HEK293 (cell line): ENCODE measurements around the gene FAM89B.

Experiments
- CTCF ChIA-PET: fragments of 350-600 bp; formaldehyde crosslinking; extraction: SDS; loops from one replicate; lab custom pipeline; 2021; ENCODE audit warnings: antibody characterized with exemption; lab: Yijun Ruan, JAX
- POLR2A ChIA-PET: fragments of 300-600 bp; formaldehyde crosslinking; extraction: SDS; loops from one replicate; lab custom pipeline; 2020; ENCODE audit warnings: antibody characterized with exemption, inconsistent platforms; lab: Yijun Ruan, JAX
- H3K27ac ChIP-seq: fragments of 200-500 bp; sonication (Bioruptor generic); 2 replicates; pipeline ENCODE4 v1.5.1; 2014; ENCODE audit warnings: low read depth, low read length, control low read depth, inconsistent platforms; ENCODE audit errors: extremely low read depth
- H3K36me3 ChIP-seq, 2 experiments: fragments of 200-500 bp in 1 of 2; sonication (Bioruptor generic) in 1 of 2; 1 replicate in 1 of 2; 2 replicates in 1 of 2; pipeline ENCODE4 v1.5.1; 2014 to 2017; ENCODE audit warnings: inconsistent platforms in 2 of 2, low read length in 2 of 2; ENCODE audit not compliant: control insufficient read depth in 2 of 2, insufficient read depth in 1 of 2
- H3K4me1 ChIP-seq: fragments of 200-500 bp; sonication (Bioruptor generic); 2 replicates; pipeline ENCODE4 v1.5.1; 2014; ENCODE audit warnings: mild to moderate bottlenecking, low read length, inconsistent platforms; ENCODE audit not compliant: control insufficient read depth, insufficient read depth
- H3K4me3 ChIP-seq: 2 replicates; pipeline ENCODE4 v1.5.1; 2011; ENCODE audit warnings: low read depth, mild to moderate bottlenecking, control low read depth, low read length, moderate library complexity
- H3K9me3 ChIP-seq: fragments of 200-500 bp; sonication (Bioruptor generic); 2 replicates; pipeline ENCODE4 v1.5.1; 2014; ENCODE audit warnings: low read depth, low read length, inconsistent platforms; ENCODE audit not compliant: control insufficient read depth, insufficient read depth
- AEBP2 ChIP-seq: fragments of 450-650 bp; formaldehyde crosslinking; IDR thresholded peaks from 2 replicates; pipeline ENCODE4 v1.5.1; 2016; ENCODE audit warnings: missing biosample characterization, missing genetic modification characterization, borderline replicate concordance
- HOXA7 ChIP-seq: sonication (generic); formaldehyde crosslinking; IDR thresholded peaks from 2 replicates; pipeline ENCODE4 v1.8.1; 2022; ENCODE audit warnings: missing genetic modification reagents, borderline replicate concordance
- HOXC10 ChIP-seq: sonication (generic); formaldehyde crosslinking; IDR thresholded peaks from 2 replicates; pipeline ENCODE4 v1.8.1; 2023; ENCODE audit warnings: mild to moderate bottlenecking, missing genetic modification reagents
- KLF1 ChIP-seq: fragments of 450-650 bp; formaldehyde crosslinking; IDR thresholded peaks from 2 replicates; pipeline ENCODE4 v1.5.1; 2016; ENCODE audit warnings: missing biosample characterization, missing genetic modification characterization
- KLF10 ChIP-seq: fragments of 450-650 bp; IDR thresholded peaks from 2 replicates; pipeline ENCODE4 v1.5.1; 2018; ENCODE audit warnings: missing biosample characterization, mild to moderate bottlenecking, missing genetic modification characterization
- MZF1 ChIP-seq: fragments of 450-650 bp; formaldehyde crosslinking; IDR thresholded peaks from 2 replicates; pipeline ENCODE4 v1.5.1; 2017; ENCODE audit warnings: missing biosample characterization, missing genetic modification characterization, borderline replicate concordance
- PBX3 ChIP-seq: sonication (generic); formaldehyde crosslinking; IDR thresholded peaks from 2 replicates; pipeline ENCODE4 v1.8.1; 2022; ENCODE audit warnings: mild to moderate bottlenecking, moderate library complexity, missing genetic modification reagents
- PRDM10 ChIP-seq: fragments of 450-650 bp; formaldehyde crosslinking; IDR thresholded peaks from 2 replicates; pipeline ENCODE4 v1.5.1; 2016; ENCODE audit warnings: missing biosample characterization, missing genetic modification characterization
- SCRT1 ChIP-seq: fragments of 450-650 bp; formaldehyde crosslinking; IDR thresholded peaks from 2 replicates; pipeline ENCODE4 v1.5.1; 2016; ENCODE audit warnings: missing biosample characterization, missing genetic modification characterization, borderline replicate concordance
- TCF7L2 ChIP-seq: IDR thresholded peaks from 2 replicates; pipeline ENCODE4 v1.6.1; 2011; ENCODE audit warnings: low read depth, mild to moderate bottlenecking, inconsistent platforms, low read length, moderate library complexity, borderline replicate concordance
- ZBTB1 ChIP-seq: fragments of 450-650 bp; formaldehyde crosslinking; IDR thresholded peaks from 2 replicates; pipeline ENCODE4 v1.5.1; 2016; ENCODE audit warnings: missing biosample characterization, missing genetic modification characterization
- ZFP37 ChIP-seq: fragments of 450-650 bp; formaldehyde crosslinking; IDR thresholded peaks from 2 replicates; pipeline ENCODE4 v1.5.1; 2016; ENCODE audit warnings: missing biosample characterization, missing genetic modification characterization
- ZNF121 ChIP-seq: fragments of 450-650 bp; formaldehyde crosslinking; IDR thresholded peaks from 2 replicates; pipeline ENCODE4 v1.5.1; 2016; ENCODE audit warnings: missing biosample characterization, missing genetic modification characterization
- ZNF18 ChIP-seq: fragments of 450-650 bp; formaldehyde crosslinking; IDR thresholded peaks from 2 replicates; pipeline ENCODE4 v1.5.1; 2016; ENCODE audit warnings: missing biosample characterization, missing genetic modification characterization
- ZNF292 ChIP-seq: fragments of 450-650 bp; formaldehyde crosslinking; IDR thresholded peaks from 2 replicates; pipeline ENCODE4 v1.5.1; 2016; ENCODE audit warnings: low read depth, missing biosample characterization, missing genetic modification characterization, borderline replicate concordance
- ZNF302 ChIP-seq: fragments of 450-650 bp; formaldehyde crosslinking; IDR thresholded peaks from 2 replicates; pipeline ENCODE4 v1.5.1; 2016; ENCODE audit warnings: missing biosample characterization, missing genetic modification characterization, low read depth
- ZNF335 ChIP-seq: fragments of 450-650 bp; formaldehyde crosslinking; conservative IDR thresholded peaks from 2 replicates; pipeline ENCODE4 v1.5.1; 2016; ENCODE audit warnings: missing biosample characterization, missing genetic modification characterization
- ZNF350 ChIP-seq: fragments of 450-650 bp; formaldehyde crosslinking; IDR thresholded peaks from 2 replicates; pipeline ENCODE4 v1.5.0; 2017; ENCODE audit warnings: missing biosample characterization, mild to moderate bottlenecking, missing genetic modification characterization
- ZNF391 ChIP-seq: fragments of 450-650 bp; formaldehyde crosslinking; IDR thresholded peaks from 2 replicates; pipeline ENCODE4 v1.5.1; 2016; ENCODE audit warnings: low read depth, missing biosample characterization, missing genetic modification characterization, borderline replicate concordance
- ZNF394 ChIP-seq: fragments of 450-650 bp; formaldehyde crosslinking; IDR thresholded peaks from 2 replicates; pipeline ENCODE4 v1.5.1; 2016; ENCODE audit warnings: missing biosample characterization, missing genetic modification characterization, mild to moderate bottlenecking, moderate library complexity, borderline replicate concordance
- ZNF561 ChIP-seq: fragments of 450-650 bp; IDR thresholded peaks from 2 replicates; pipeline ENCODE4 v1.5.1; 2018; ENCODE audit warnings: missing biosample characterization, missing genetic modification characterization, borderline replicate concordance
- ZNF571 ChIP-seq: fragments of 450-650 bp; formaldehyde crosslinking; IDR thresholded peaks from 2 replicates; pipeline ENCODE4 v1.5.0; 2017; ENCODE audit warnings: missing biosample characterization, missing genetic modification characterization
- ZNF639 ChIP-seq: fragments of 450-650 bp; formaldehyde crosslinking; IDR thresholded peaks from 2 replicates; pipeline ENCODE4 v1.5.1; 2016; ENCODE audit warnings: missing biosample characterization, missing genetic modification characterization
- ZSCAN4 ChIP-seq: fragments of 450-650 bp; formaldehyde crosslinking; IDR thresholded peaks from 2 replicates; pipeline ENCODE4 v1.5.1; 2017; ENCODE audit warnings: missing biosample characterization, missing genetic modification characterization

FAM89B gene

GRCh38 chr11:65599216-65599954 is 27.0 kb downstream of the FAM89B start:
- ChIA-PET POLR2A (interaction anchor here (0.5 to 1.2 kb wide), 3 partner anchors 8 to 91 kb away, joined by 3 read pairs; no protein-coding TSS in a partner anchor), CTCF (interaction anchor here (0.6 to 1.0 kb wide), 2 partner anchors 16 to 302 kb away, joined by 3 to 4 read pairs; partner anchors contain the start of gene PCNX3)
- Histone ChIP-seq H3K9me3 (no peaks in the 10 kb centered on the region), H3K36me3 (peaks cover 0 to 41% of the 10 kb centered on the region in 2 experiments; a peak in 2 of 3 replicates), H3K4me3 (no peak overlapping the region), H3K27ac (no peak overlapping the region), H3K4me1 (no peaks in the 10 kb centered on the region)
- no peak for TF ChIP-seq AEBP2 (tag by site-specific recombination)
- TF ChIP-seq ZNF394, result no peak
- TF ChIP-seq ZNF335 (tag by site-specific recombination), result no peak
- TF ChIP-seq TCF7L2, result no peak
- no peak for TF ChIP-seq HOXC10 (CRISPR knock-in tag)
- TF ChIP-seq ZNF571 (tag by site-specific recombination), result no peak
- TF ChIP-seq ZNF561 (tag by site-specific recombination), result no peak
- TF ChIP-seq ZNF121 (tag by site-specific recombination), result no peak
- no peak for TF ChIP-seq ZSCAN4 (tag by site-specific recombination)
- no peak for TF ChIP-seq ZNF18 (tag by site-specific recombination)
- no peak for TF ChIP-seq ZFP37

GRCh38 chr11:65599955-65600246 is 27.6 kb downstream of the FAM89B start:
- Histone ChIP-seq H3K4me1 (no peaks in the 10 kb centered on the region), H3K36me3 (peaks cover 0 to 47% of the 10 kb centered on the region in 2 experiments; a peak in 2 of 3 replicates), H3K27ac (no peak overlapping the region), H3K4me3 (no peak overlapping the region), H3K9me3 (no peaks in the 10 kb centered on the region)
- POLR2A ChIA-PET, result interaction anchor here (0.5 to 1.2 kb wide), 3 partner anchors 8 to 91 kb away, joined by 3 read pairs; no protein-coding TSS in a partner anchor
- CTCF ChIA-PET, result interaction anchor here (1.2 kb wide), 1 partner anchor 13 kb away, joined by 3 read pairs; no protein-coding TSS in a partner anchor
- TF ChIP-seq ZNF292 (tag by site-specific recombination) (no peak), PBX3 (no peak), ZNF391 (tag by site-specific recombination) (no peak), ZNF302 (tag by site-specific recombination) (no peak), ZNF350 (tag by site-specific recombination) (no peak), ZBTB1 (tag by site-specific recombination) (no peak), KLF10 (tag by site-specific recombination) (no peak), PRDM10 (tag by site-specific recombination) (no peak), SCRT1 (no peak), ZFP37 (no peak), ZNF639 (no peak), HOXA7 (CRISPR knock-in tag) (no peak), KLF1 (tag by site-specific recombination) (no peak), MZF1 (tag by site-specific recombination) (no peak)
